ENCODE results near the gene HIVEP3.

Gene HIVEP3

DNA sequence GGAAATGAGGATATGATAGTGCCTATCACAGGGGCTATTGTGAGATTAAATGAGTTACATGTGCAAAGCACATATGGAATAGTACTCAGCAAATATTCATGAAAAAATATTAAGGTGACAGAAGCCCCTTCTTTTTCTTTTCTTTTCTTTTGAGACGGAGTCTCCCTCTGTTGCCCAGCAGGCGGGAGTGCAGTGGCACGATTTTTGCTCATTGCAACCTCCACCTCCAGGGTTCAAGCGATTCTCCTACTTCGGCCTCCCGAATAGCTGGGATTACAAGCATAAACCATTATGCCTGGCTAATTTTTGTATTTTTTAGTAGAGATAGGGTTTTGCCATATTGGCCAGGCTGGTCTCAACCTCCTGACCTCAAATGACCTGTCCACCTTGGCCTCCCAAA, 139.4 kb downstream of the HIVEP3 start:
- FAIRE-seq, result no peak

GRCh38 chr1:41777695-41778094, 141.0 kb downstream of the HIVEP3 start:
- FAIRE-seq, result no peak

DNA sequence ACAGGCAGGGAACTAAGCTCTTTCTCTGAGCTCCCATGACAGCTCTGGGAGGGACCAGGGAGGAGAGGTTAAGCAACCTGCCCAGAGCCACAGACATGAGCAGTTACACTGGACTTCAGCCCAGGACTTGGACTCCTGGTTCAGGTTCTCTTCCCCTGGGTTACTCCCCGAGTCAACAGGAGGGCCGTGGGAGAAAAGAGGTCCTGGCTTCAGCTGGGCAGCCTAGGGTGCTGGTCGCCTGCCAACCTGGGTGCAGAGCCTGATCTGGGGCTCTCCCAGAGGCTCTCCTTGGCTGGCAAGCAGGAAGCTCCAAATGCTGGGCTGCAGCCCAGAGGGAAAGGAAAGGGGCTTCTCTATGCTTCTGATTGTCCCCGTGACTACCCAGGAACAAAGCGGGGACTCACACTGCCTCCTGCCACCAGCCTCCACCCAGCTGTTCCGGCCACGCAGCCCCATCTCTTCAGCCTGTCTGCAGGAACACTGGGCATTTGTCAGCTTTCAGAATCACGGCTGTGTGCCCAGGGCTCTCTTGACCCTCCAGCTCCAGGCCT, 141.8 kb downstream of the HIVEP3 start:
- FAIRE-seq, result no peak

- FAIRE-seq, result no peak
Observed at GRCh38 chr1:41775956-41776585, 142.7 kb downstream of the HIVEP3 start.

GRCh38 chr1:41774471-41774990, 144.2 kb downstream of the HIVEP3 start:
- no peak for FAIRE-seq

- no peak for FAIRE-seq
Observed at GRCh38 chr1:41773842-41774241, 144.9 kb downstream of the HIVEP3 start.

GRCh38 chr1:41773144-41773591, 145.6 kb downstream of the HIVEP3 start:
- no peak for FAIRE-seq

- no peak for FAIRE-seq
Observed at GRCh38 chr1:41769068-41769467, 149.7 kb downstream of the HIVEP3 start.

GRCh38 chr1:41768583-41768982, 150.1 kb downstream of the HIVEP3 start:
- FAIRE-seq, result no peak

DNA sequence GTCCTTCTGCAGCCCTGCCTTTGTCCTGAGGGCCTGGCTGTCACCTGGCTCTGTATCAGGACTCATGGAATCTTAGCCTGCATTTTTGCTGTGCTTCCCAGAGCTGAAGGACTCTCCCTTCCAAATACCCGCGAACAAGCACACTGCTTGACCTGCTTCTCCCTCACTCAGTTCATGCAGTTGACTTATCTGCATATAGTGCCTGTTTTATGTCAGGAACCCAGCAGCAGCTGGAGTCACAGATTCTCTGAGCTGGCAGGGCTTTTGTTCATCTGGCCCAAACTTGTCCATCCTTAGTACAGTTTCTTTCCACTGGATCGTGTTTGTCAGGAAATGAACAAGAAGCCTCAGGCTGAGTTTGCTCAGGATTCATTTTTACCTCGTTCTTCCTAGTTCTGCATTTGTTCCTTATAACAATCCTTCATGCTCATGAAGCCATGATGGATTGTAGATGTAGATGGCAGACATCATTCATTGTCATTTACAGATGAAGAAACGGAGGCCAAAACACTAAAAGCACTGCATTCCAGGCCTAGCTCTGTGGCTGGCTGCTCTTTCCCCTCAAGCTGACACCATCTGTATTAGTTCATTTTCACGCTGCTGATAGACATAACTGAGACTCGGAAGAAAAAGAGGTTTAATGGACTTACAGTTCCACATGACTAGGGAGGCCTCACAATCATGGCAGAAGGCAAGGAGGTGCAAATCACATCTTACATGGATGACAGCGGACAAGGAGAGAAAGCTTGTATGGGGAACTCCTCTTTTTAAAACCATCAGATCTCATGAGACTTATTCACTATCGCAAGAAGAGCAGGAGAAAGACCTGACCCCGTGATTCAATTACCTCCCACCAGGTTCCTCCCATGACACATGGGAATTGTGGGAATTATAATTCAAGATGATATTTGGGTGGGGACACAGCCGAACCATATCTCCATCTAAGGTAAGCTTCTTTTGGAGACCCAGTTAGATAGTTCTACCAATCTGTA, 150.9 kb downstream of the HIVEP3 start:
- no peak for FAIRE-seq

DNA sequence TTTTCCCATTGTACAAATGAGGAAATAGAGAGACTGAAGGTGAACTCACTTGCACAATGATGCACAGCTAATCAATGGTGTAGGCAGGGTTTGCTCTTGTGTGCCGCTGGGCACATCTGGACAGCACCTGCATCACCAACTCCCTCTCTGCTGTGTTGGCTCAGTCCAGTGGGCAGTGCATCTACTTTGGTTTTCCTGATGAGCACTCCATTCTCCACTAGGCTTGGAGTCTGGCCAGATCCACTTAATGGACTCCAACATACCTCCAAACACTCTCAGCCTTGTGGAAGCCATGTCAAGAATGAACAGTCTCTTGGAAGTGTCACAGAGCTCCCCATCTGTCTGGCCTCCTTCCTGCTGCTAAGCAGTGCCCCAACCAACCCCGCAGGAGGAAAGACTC, 152.2 kb downstream of the HIVEP3 start:
- FAIRE-seq, result no peak

GRCh38 chr1:41766041-41766440, 152.7 kb downstream of the HIVEP3 start:
- no peak for FAIRE-seq

GRCh38 chr1:41765152-41765551, 153.6 kb downstream of the HIVEP3 start:
- FAIRE-seq, result no peak

- FAIRE-seq, result no peak
Observed at GRCh38 chr1:41764656-41765055, 154.1 kb downstream of the HIVEP3 start.

DNA sequence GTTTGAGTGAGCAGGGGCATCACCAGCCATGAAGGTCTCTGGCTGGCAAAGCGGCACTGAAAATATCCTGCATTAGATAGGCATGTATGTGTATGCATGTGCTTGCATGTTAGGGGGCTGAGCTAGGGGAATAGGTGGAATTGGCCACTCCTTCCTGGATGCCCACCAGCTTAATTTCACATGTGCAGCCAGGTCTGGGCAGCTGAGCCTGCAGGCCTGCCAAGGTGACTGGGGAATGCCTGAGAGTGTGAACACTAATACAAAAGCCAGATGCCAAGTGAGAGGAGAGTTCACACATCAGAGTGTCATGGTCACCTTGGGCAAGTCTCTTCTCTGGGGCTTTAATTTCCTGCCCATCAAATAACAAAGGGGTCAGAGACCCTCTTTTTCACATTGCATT, 155.9 kb downstream of the HIVEP3 start:
- FAIRE-seq, result no peak

- no peak for FAIRE-seq
Observed at GRCh38 chr1:41762251-41762650, 156.5 kb downstream of the HIVEP3 start.

DNA sequence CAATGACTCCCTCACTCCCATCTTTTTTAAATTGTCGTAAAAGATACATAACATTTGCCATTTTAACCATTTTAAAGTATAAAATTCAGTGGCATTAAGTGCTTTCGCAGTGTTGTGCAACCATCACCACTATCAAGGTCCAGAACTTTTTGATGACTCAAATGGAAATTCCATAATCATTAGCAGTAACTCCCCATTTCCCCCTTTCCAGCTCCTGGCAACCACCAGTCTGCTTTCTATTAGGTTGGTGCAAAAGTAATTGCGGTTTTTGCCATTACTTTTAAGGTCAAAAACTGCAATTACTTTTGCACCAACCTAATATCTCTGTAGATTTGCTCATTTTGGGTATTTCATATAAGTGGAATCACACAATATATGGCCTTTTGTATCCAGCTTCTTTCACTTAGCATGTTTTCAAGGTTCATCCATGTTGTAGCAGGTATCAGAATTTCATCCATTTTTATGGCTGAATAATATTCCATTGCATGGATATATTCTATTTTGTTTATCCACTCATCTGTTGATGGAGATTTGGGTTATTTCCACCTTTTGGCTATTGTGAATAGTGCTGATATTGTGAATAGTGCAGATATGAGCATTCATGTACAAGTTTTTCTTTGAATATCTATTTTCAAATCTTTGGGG, 159.7 kb downstream of the HIVEP3 start:
- no peak for FAIRE-seq

DNA sequence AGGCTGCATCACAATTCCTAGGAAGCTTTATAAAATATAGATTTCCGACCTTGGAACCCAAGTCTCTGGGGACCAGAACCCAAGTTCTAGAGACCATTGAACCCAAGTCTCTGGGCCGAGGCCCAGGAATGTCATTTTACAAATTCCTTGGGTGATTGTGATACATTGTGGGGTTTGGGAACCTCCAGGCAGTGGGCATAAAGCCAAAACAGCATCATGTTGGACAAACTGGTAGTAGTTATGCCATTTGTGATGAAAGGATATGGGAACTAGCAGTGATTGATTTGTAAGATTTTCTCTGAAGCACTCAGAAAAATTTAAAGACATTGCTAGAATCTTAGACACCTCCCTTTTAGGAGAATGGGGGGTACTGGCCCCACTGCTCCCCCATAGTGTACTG, 160.2 kb downstream of the HIVEP3 start:
- no peak for FAIRE-seq

DNA sequence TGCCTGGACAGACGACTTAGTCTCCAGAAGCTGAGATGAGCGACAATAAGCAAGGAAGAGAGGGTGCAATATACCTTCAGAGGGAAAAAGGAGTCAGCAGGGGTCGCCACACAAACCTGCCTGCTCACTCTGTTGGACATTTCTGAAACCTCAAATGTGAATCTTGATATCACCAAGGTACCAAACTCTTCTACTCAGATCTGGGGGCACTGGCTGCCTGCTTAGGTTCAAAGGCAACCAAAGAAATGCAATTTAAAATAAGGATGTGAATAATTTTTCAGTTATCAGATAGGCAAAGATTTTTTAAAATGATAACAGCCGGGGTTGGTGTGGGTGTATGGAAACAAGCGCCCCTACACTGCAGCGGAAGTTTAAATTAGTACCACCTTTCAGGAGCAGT, 164.2 kb downstream of the HIVEP3 start:
- FAIRE-seq, result no peak

- FAIRE-seq, result no peak
Observed at GRCh38 chr1:41752514-41753170, 166.1 kb downstream of the HIVEP3 start.

DNA sequence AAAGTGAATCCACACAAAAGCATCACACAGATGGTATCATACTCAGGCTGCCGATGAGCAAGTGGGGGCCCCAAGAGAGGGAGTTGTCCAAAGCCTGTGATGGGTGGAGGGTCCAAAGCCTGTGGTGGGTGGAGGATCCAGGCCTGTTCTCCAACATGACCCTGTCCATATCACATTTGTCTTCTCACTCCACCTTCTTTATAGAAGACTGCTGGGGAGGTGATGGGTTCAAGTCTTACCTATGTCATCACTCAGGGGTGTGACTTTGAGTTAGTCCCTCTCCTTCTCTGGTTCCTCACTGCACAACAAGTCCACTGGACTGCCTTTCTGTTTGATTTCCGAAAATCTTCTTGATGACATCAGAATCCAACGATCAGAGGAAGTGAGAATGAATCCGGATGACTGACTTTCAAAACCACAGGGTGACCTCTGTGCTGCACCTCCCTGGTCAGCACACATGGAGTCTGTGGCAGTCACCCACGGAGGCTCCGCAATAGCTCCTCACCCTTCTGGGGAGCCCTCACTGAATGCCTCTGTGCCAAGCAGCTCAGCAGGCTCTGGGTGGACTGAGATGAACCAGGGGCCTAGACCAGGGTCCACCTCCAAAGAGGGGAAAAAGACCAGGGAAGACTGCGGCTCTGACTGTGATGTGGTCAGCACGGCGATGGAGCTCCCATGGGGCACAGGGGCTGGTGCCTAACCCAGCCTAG, 166.8 kb downstream of the HIVEP3 start:
- FAIRE-seq, result no peak

Data from A204.1 (cell line).